NCI-H1436 treated with DMSO at 0.1 percent for 48 hours (cell line): ENCODE data around the gene DPY19L3.
"Not testable (repeated sequence)": the region's sequence is repeated elsewhere in the genome, so short reads cannot be mapped to it uniquely, and the experiment has no call there.

ENCODE experiments used
- DNase-seq: peaks from one replicate; lab custom pipeline; 2025; lab: John Stamatoyannopoulos, UW

DPY19L3 gene

DNA sequence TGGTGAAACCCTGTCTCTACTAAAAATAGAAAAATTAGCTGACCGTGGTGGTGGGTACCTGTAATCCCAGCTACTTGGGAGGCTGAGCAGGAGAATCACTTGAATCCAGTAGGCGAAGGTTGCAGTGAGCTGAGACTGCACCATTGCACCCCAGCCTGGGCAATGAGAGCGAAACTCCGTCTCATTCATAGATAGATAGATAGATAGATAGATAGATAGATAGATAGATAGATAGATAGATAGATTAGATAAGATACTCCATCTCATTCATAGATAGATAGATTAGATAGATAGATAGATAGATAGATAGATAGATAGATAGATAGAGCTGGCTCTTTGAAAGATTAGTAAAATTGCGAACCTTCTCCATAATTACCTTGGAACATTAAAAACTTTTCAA lies 42.0 kb downstream of the DPY19L3 start:
- DNase-seq = not testable (repeated sequence)

DNA sequence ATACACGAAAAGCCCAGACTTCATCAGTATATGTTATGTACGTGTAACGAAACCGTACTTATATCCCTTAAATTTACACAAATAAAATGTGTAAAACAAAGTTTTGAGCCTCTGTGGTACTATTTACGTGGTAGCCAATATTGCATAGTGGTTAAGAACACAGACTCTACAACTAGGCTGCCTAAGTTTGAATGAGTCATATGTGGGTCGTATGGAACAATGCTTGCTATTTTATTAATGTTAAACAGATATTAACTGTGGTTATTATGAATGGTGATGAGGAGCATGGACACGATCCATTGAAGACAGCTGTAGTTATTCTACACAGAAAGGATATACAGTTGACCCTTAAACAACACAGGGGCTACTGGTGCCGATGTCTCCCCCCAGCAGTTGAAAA lies 42.5 kb downstream of the DPY19L3 start:
- DNase-seq = no peak

GRCh38 chr19:32450217-32450616 lies 44.6 kb downstream of the DPY19L3 start:
- DNase-seq = no peak

DNA sequence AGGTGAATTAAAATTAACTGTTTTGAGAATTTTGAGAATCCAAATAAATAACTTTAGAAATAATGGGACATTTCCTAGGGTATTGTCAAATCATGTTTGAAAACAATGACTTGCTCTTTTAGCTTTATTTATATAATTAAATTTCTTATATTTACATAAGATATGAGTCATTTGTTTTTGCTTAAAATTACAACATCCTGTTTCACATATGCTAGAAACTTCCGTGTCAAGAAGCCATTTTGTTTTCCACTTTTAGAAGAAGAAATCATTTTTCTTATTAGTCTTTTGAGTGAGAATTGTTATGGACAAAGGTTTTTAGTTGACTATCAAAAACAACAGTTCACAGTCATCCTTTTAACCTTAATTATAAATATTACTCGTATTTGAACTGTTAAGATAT lies 48.2 kb downstream of the DPY19L3 start:
- no peak for DNase-seq

DNA sequence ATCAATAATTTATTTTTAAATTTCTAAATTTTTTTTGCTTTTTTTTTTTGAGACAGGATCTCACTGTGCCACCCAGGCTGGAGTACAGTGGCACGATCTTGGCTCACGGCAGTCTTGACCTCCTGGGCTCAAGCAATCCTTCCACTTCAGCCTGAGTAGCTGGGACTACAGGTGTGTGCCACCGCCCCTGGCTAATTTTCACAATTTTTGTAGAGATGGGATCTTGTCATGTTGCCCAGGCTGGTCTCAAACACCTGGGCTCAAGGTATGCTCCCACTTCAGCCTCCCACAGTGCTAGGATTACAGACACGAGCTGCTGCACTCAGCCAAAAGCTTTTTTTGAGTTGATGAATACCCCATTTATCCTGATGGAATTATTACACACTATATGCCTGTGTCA lies 50.8 kb downstream of the DPY19L3 start:
- DNase-seq = no peak

DNA sequence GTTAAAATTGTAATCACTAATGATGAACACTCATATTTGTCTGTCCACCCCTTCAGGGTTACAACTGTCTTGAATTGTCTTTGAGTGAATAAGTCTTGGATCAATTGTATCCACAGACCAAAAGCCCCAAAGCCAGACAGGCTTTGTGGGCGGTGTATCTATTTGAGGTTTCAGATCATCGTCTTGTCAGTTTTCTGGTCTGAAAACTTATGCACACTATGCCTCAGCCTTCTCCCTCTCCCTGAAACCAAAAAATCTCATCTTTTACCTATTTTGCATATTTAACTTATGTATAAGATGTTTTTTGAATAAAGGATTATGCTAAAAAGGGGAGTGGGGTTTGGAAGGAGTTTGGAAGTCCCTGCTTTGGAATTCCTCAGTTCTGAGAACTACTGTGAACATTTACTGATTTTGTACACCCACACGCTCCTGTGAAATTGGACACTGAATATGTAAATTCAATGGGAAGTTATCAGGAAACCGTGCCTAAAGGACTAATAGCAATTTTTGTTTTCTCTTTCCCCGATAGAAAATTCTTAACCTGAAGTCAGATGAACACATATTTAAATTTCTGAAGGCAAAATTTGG lies 52.1 kb downstream of the DPY19L3 start:
- no peak for DNase-seq

DNA sequence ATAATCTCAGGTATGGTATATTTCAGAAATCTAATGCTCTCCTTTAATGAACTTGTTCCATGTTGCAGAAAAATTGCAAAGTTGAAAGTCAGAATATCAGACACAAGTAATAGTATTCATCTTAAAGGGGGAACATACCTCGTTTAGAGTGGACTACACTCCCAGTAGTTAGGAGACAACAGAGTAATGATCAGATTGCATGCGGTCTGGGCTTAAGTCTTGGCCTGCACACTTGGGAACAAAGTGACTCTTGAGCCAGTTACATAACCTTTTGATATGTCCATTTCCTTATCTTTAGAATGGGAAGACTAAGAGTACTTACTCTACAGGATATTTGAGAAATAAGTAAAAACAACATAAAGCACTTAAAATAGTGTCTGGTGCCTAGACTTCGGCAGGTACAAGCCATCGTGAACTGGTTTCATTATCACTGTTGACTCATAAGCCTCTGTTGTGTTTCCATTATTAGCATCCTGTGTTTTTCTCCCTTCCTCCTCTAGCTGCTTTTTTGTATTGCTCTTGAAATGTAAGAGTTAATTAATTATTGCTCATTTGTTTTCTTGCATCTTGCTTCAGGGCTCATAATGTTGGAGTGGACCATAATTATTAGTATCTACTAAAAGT lies 53.0 kb downstream of the DPY19L3 start:
- no peak for DNase-seq

- DNase-seq = no peak
Observed at GRCh38 chr19:32459204-32459865, 53.8 kb downstream of the DPY19L3 start.

- no peak for DNase-seq
Observed at GRCh38 chr19:32460476-32460875, 54.9 kb downstream of the DPY19L3 start.

DNA sequence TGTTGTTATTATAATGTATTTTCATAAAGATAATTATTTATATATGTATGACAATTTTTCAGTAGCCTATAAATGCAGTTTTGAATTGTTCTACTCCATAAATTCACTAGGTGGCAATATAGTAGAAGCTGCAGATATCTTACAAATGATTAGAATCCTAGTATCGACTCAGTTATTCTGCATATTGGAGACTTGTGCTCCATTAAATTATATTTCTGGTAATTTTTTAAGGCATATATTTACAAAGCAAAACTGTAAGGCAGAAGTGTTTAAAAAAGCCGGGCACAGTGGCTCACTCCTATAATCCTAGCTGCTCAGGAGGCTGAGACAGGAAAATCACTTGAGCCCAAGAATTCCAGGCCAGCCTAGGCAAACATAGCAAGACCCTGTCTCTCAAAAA lies 58.7 kb downstream of the DPY19L3 start:
- no peak for DNase-seq

GRCh38 chr19:32465176-32465575 lies 59.6 kb downstream of the DPY19L3 start:
- DNase-seq = no peak

DNA sequence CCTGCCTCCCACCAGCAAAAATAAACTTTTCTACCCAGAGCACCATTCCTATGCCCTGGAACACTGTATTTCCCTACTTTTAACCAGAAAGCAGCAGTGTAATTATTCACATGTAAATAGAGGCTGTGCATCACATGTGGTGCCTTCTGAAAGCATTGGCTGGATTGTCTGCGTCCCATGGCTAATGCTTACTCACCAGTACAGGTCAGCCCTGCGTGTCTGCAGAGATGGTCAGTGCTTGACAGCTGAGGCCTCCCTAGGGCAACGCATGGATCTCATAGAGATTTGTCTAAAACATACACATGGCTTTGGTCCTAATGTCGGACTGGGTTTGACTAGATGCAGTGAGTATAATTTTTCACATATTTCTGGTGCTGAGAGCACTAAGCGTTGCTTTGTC lies 64.2 kb downstream of the DPY19L3 start:
- no peak for DNase-seq

- no peak for DNase-seq
Observed at GRCh38 chr19:32471095-32471494, 65.5 kb downstream of the DPY19L3 start.

GRCh38 chr19:32471811-32472210 lies 66.2 kb downstream of the DPY19L3 start:
- no peak for DNase-seq

DNA sequence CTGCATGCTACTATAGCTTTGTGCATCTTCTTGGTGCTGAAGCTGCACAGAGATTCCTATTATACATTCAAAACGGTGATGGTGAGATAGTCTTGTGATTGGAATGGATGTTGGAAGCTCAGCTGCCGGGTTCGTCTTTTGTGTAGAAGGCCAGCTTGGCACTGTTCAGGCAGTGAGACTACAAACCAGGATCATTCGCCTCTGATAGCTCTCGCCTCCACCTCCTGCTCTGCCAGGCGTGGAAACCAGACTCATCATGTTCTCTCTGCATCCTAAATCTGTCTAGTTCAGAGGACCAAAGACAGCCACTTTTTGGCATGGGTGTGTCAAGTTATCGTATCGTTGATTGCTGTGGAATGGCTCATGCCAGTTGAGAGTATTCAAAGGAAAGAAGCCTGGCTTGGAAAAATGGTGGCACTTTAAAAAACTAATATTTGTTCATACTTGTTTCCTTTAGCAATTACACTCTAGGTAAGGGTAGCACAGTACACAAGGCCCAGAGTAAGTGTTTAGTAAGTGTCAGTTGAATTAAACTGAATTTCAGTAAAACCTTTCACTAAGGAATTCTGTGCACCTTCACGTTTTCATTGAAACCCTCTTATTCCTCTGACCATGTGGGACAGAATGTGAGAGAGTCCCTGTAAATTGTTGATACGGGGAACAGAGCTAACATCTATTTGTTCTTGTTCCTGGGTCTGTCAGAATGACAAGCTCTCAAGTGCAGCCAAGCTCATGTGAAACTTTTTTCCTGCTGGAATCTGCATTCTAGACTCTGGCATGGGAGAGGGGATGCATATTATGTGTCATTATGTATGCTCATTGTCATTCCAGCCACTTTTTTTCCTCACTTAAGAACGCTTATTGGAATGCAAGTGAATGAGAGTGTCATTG lies 69.8 kb downstream of the DPY19L3 start:
- no peak for DNase-seq

DNA sequence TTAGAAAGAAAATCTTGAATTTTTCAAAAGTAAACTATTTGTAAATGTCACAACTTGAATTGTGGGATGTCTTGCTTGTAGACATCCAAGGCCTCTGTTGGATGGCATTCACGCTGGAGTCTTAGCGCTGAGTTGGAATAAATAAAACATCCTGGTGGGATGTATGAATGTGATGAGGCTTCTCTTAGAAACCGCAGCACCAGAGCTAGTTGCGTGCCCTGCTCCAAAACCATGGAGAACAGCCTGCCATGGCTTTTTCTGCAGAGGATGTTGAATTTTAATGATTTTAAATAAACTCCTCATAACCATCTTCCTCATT lies 70.4 kb downstream of the DPY19L3 start:
- DNase-seq = no peak

DNA sequence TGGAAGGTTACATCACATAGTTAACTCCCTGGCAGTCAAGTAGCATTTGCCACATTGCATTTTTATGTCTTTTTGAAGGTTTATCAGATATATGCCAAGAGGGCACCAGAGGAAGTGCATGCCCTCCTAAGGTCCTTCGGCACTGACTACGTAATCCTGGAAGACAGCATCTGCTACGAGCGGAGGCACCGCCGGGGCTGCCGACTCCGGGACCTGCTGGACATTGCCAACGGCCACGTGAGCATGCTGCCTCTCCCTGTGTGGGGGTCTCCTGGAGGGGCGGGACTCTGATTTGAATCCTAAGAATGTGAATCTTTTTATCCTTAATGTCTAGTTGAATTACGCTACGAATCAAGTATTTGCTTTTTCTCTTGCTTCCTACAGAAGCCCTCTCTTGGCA lies 74.8 kb downstream of the DPY19L3 start:
- DNase-seq = no peak

GRCh38 chr19:32483574-32483973 lies 78.0 kb downstream of the DPY19L3 start:
- no peak for DNase-seq

DNA sequence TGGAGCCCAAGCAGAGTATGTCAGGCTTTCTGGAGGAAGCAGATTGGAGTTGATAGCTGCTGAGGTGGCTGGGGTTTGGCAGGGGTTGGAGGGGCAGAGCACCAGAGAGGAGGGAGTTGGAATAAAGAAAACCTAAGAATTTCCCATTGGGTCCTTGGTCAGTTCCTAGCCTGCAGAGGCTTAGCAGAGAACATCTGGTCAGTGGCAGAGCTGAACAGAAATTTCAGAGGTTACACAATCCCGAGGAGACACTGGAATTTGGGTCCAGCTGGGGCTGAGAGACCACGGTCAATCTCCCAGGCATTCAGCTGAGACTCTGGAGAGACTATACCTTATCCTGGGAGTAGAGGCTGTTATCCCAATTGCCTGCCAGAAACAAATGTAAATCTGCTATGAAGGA lies 84.4 kb downstream of the DPY19L3 start:
- DNase-seq = no peak

- no peak for DNase-seq
Observed at GRCh38 chr19:32497391-32497790, 91.8 kb downstream of the DPY19L3 start.

GRCh38 chr19:32498648-32499200 lies 93.2 kb downstream of the DPY19L3 start:
- no peak for DNase-seq

DNA sequence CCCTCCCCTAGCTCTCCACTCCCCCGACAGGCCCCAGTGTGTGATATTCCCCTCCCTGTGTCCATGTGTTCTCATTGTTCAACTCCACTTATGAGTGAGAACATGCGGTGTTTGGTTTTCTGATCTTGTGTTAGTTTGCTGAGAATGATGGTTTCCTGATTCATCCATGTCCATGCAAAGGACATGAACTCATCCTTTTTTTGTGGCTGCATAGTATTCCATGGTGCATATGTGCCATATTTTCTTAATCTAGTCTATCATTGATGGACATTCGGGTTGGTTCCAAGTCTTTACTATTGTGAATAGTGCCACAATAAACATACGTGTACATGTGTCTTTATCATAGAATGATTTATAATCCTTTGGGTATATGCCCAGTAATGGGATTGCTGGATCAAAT lies 106.9 kb downstream of the DPY19L3 start:
- DNase-seq = not testable (repeated sequence)

DNA sequence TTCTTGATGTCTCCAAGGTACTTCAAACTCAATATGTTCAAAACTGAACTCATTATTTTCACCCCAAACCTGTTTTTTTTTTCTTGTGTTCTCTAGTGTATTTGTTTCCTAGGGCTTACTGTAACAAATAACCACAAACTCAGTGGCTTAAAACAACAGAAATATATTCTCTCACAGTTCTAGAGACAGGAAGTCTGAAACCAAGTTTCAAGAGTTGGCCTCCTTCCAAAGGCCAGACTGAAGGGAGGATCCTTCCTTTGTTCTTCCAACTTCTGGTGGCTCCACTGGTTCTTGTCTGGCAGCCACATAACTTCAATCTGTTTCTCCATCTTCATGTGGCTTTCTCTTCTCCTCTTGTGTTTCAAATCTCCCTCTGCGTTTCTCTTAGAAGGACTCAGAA lies 113.5 kb downstream of the DPY19L3 start:
- no peak for DNase-seq
